ENCODE measurements around the gene RPL10L. TPM values are rescaled to one million over a fixed set of nuclear protein-coding genes. Genes with fewer than 3 reads are reported as not detected.

Gene RPL10L
- total RNA-seq: not detected in 2 replicates

DNA sequence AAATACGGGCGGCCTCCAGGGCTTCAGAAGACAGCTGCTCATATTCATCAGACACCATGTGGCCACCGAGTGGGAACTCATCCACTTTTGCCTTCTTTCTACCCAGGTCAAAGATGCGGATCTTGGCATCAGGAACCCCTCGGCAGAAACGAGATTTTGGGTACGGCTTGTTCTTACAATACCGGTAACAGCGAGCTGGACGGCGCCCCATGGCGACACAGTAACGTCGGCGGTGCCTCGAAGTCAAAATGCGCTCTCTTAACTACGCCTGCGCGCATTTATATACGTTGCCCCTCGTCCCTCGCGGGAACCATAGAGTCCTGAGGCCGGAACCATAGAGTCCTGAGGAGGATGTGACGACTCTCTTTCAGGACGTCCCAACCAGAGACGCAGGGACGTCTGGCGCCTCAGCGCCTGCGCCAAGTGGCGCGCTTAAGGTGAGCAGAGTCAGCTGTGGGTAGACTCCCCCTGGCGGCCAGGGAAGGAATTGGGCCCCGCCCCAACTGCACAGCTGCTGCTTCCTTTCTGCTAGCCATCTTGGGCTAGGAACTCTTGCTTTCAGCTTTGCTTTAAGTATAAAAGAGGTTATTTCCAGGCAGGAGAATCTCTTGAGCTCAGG, at the start of gene RPL10L:
TSS of gene RPL10L (minus strand) at position 256 of the 619 bp plus-strand sequence. CDS start at position 211, 45 bp downstream.
- no peak for DNase-seq (ENCODE audit: low read depth in 2 of 2)

DNA sequence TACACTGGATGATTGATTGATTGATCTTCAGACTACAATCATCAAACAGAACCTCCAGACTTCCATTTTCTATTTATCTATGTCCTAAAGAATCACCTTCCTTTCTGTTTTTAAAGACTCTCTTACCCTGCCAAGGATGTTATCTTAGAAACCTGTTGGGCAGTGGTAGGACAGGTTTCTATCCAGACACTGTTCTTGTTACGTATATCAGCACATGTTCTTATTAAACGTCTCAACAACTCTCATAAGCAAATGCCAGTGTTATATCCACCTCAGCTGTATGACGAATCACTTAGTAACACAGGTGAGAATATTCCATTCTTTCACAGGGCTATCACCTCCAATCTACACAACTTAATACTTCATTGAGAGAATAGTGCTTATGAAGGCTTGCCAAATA, 40.2 kb upstream of the RPL10L start:
- no peak for DNase-seq (ENCODE audit: low read depth in 2 of 2)

- DNase-seq (ENCODE audit: low read depth in 2 of 2): no peak
Measured at GRCh38 chr14:46686652-46687051, 35.1 kb upstream of the RPL10L start.

- DNase-seq (ENCODE audit: low read depth in 2 of 2): no peak
Measured at GRCh38 chr14:46672128-46672527, 20.5 kb upstream of the RPL10L start.

GRCh38 chr14:46663382-46663781, 11.8 kb upstream of the RPL10L start:
- no peak for DNase-seq (ENCODE audit: low read depth in 2 of 2)

DNA sequence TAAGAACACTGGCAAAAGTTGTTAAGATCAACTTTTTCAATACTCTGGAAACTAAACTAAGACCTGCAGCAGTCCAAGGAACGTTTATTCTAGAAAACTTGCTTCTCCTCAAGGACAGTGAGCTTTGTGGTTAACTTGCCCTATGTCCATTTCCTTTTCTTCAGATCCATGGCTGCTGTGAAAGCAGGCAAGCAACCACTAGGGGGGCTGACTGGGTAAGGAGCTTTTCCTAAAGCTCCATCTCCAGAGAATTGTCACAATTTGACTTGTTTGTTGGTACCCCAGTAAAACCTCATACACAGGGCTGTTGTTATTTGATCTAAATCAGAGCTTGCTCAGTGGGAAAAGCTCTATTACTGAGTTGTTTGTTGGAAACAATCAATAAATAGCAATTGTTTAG, 10.1 kb upstream of the RPL10L start:
- DNase-seq (ENCODE audit: low read depth in 2 of 2): no peak

DNA sequence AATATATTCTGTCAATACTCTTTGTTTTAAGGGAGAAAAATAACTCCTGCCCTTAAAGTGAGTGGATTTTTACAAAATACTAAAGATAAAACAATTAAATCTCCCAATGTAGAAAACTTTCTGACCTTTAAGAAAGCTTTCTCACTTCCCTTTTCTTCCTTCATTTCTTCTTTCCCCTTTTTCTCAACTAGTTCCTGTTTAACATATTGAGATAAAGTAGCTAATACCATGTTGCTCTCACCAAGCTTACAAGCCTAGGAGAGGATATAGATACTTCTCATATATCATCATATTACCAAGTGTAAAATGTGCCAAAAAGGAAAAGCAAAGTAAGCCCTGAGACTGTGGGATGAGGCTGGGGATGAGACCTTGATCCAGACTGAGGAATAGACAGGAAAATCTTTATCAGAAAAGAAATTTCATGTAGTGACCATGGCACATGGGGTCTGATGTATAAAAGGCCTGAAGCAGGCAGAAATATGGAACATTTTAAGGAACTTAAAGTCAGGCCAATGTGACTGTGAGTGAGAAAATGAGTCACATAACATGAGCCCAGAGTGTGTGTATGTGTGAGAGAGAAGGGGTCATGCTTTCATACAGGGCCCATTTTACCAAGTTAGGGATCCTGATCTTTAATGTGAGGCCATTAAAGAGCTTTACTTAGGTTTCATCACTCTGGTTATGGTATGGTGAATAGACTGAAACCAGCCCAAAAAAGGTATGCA, 1.6 kb upstream of the RPL10L start:
- DNase-seq (ENCODE audit: low read depth in 2 of 2): no peak

DNA sequence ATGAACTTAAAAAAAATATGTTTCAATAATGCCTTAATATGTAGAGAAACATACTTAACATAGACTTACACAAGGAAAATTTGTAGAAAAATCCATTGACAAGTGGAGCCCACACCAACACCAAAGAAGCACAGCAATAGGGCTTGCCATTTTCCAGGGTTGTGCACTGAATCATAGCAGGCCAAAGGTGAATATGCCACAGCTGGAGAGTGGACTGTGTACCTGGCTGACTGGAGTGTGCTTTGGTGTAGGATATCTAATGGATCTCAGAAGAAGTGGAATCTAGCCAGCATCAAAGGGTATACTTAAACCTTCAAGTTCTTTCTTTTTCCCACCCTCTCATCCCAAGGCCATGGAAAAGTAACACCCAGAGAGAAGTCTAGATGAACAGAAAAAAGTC, 4.8 kb downstream of the RPL10L start:
- DNase-seq (ENCODE audit: low read depth in 2 of 2): no peak

DNA sequence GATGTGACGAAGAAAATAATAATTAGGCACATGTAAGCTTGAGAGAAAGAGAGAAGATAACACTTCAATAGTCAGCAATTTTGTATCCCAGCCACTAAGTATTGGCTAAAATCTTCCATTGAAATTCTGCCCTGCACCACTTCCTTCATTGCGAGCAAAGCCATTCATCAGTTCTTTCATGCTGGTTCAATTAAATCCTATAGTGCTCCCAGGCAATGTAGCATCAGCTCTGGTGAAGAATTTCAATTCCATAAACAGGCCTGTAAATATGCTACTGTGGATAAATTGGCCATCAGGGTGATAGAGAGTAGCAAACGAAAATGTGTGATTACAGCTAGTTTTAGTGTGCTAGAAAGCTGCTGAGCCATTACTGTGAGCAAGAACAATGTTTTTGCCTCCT, 24.7 kb downstream of the RPL10L start:
- no peak for DNase-seq (ENCODE audit: low read depth in 2 of 2)

Data from lung microvascular endothelial cell (primary cell).